CD4-positive, CD25-positive, alpha-beta regulatory T cell (primary cell): Measurements from ENCODE around the gene TBL1X. TPM values are rescaled to one million over a fixed set of nuclear protein-coding genes. Genes with fewer than 3 reads are reported as not detected.

Source experiments
- ATAC-seq, 2 donors: fragments of 150-1000 bp; cut with Tn5 transposase; one replicate each; pipeline ENCODE4 v1.10.0; 2021; ENCODE audit warnings: low read depth in 2 of 2, moderate number of reproducible peaks in 2 of 2, moderate library complexity in 1 of 2
- DNase-seq, 3 donors: peaks; one replicate each; pipeline versions ENCODE4 v3.0.0 to v3.0.0-alpha.2; 2012 to 2022; ENCODE audit warnings: mixed read lengths in 1 of 3
- H3K27ac ChIP-seq: one replicate; pipeline ENCODE4 v1.7.0; 2013; ENCODE audit warnings: mild to moderate bottlenecking, low read length; ENCODE audit not compliant: insufficient read depth, poor library complexity, severe bottlenecking
- H3K27me3 ChIP-seq: one replicate; pipeline ENCODE4 v1.7.0; 2013; ENCODE audit warnings: low read length; ENCODE audit not compliant: control insufficient read depth, insufficient read depth
- H3K36me3 ChIP-seq: one replicate; pipeline ENCODE4 v1.7.0; 2013; ENCODE audit warnings: mild to moderate bottlenecking, low read length, moderate library complexity; ENCODE audit not compliant: control insufficient read depth, insufficient read depth
- H3K4me1 ChIP-seq: 2 replicates; pipeline ENCODE4 v1.7.0; 2013; ENCODE audit warnings: mild to moderate bottlenecking, low read length; ENCODE audit not compliant: insufficient read depth, control insufficient read depth, poor library complexity, severe bottlenecking
- H3K4me3 ChIP-seq: one replicate; pipeline ENCODE4 v1.7.0; 2013; ENCODE audit warnings: low read depth, mild to moderate bottlenecking, low read length, moderate library complexity
- H3K9me3 ChIP-seq, 2 experiments: 1 replicate in 1 of 2; 2 replicates in 1 of 2; pipeline ENCODE4 v1.7.0; 2013; ENCODE audit warnings: low read length in 2 of 2, mild to moderate bottlenecking in 1 of 2, moderate library complexity in 1 of 2; ENCODE audit not compliant: control insufficient read depth in 2 of 2
- H3K27ac Mint-ChIP-seq, 3 donors: one replicate each; pipeline ENCODE4 v1.8.0; 2020 to 2022; ENCODE audit warnings: mild to moderate bottlenecking in 3 of 3, mixed read lengths in 3 of 3, moderate library complexity in 2 of 3
- H3K27me3 Mint-ChIP-seq: one replicate; pipeline ENCODE4 v1.8.0; 2022; ENCODE audit warnings: mild to moderate bottlenecking, mixed read lengths
- H3K36me3 Mint-ChIP-seq: one replicate; pipeline ENCODE4 v1.8.0; 2020; ENCODE audit warnings: mixed read lengths
- H3K4me1 Mint-ChIP-seq, 4 donors: one replicate each; pipeline ENCODE4 v1.8.0; 2020 to 2022; ENCODE audit warnings: mixed read lengths in 4 of 4, mild to moderate bottlenecking in 1 of 4
- H3K4me3 Mint-ChIP-seq, 4 donors: one replicate each; pipeline ENCODE4 v1.8.0; 2020 to 2022; ENCODE audit warnings: mild to moderate bottlenecking in 4 of 4, mixed read lengths in 4 of 4, moderate library complexity in 3 of 4
- H3K9me3 Mint-ChIP-seq, 7 donors: one replicate each; pipeline ENCODE4 v1.8.0; 2020 to 2022; ENCODE audit warnings: mixed read lengths in 7 of 7, mild to moderate bottlenecking in 3 of 7, moderate library complexity in 2 of 7
- polyA plus RNA-seq, 4 donors: library from polyadenylated mRNA; unstranded; fragments of 300-500 nt; fragmentation: Illumina TruSeq; gene quantifications; one replicate each; pipeline ENCODE4 v1.2.3, GENCODE V29; 2021
- total RNA-seq: library from RNA; stranded (reverse); gene quantifications from one replicate; pipeline ENCODE4 v1.2.3, GENCODE V29; 2022

The TBL1X gene
- total and polyA plus RNA-seq, 5 donors from 2014 or later: 6.7 to 23.4 (median 14.5) TPM

DNA sequence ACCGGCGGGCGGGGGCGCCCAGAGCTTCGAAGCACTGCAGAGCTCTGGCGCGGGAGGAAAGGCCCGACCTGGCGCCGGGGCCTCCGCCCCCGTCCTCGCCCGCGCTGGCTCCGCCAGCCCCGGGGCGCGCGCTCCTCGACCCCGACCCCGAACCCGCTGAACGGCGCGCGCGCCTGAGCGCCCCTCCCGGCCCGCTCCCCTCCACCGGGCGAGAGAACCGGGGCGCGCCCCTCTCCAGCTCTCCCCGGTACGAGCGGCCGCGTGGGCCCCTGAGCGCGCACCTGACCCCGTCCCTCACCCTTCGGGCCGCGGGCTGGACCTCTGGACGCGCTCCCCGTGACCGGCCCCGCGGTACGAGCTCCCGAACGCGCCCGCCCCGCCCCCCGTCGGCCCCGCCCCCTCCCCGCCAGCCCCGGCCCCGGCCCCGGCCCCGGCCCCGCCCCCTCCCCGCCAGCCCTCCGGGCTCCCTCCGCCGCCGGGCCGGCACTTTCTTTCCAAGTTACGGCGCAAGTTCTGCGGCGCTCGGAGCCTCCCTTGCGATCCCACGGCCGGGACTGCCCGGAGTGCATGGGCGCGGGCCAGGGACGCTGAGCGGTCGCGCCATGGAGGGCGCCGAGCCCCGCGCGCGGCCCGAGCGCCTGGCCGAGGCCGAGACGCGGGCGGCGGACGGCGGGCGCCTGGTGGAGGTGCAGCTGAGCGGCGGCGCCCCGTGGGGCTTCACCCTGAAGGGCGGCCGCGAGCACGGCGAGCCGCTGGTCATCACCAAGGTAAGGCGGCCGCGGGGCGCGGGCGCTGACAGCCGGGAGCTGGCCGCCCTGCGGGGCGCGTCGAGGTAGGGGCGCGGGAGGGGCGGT is 321.3 kb downstream of the TBL1X start, which contains the start of gene SHROOM2:
Gene SHROOM2 (plus strand): TSS at position 486 of the 854 bp plus-strand sequence. CDS start 117 bp downstream, at position 603.
- H3K27ac Mint-ChIP-seq: no peak within 1 kb of the TSS
- no peak within 1 kb of the TSS for H3K27ac ChIP-seq
- no peaks in the 10 kb centered on the region for H3K36me3 ChIP-seq
- no peaks in the 10 kb centered on the region for H3K9me3 ChIP-seq
- H3K4me3 Mint-ChIP-seq: peak within 1 kb of the TSS in 2 of 4 donors; percentile 39 to 59
- H3K4me3 ChIP-seq: no peak within 1 kb of the TSS
- peaks cover 32% of the 10 kb centered on the region for H3K27me3 Mint-ChIP-seq
- H3K36me3 Mint-ChIP-seq: no peaks in the 10 kb centered on the region
- peaks cover 0 to 2% (median 0%) of the 10 kb centered on the region in 7 donors for H3K9me3 Mint-ChIP-seq
- no peaks in the 10 kb centered on the region for H3K4me1 ChIP-seq
- no peak for DNase-seq
- no peak for ATAC-seq
- peaks cover 5% of the 10 kb centered on the region for H3K27me3 ChIP-seq
- peaks cover 0 to 6% (median 0%) of the 10 kb centered on the region in 4 donors for H3K4me1 Mint-ChIP-seq

DNA sequence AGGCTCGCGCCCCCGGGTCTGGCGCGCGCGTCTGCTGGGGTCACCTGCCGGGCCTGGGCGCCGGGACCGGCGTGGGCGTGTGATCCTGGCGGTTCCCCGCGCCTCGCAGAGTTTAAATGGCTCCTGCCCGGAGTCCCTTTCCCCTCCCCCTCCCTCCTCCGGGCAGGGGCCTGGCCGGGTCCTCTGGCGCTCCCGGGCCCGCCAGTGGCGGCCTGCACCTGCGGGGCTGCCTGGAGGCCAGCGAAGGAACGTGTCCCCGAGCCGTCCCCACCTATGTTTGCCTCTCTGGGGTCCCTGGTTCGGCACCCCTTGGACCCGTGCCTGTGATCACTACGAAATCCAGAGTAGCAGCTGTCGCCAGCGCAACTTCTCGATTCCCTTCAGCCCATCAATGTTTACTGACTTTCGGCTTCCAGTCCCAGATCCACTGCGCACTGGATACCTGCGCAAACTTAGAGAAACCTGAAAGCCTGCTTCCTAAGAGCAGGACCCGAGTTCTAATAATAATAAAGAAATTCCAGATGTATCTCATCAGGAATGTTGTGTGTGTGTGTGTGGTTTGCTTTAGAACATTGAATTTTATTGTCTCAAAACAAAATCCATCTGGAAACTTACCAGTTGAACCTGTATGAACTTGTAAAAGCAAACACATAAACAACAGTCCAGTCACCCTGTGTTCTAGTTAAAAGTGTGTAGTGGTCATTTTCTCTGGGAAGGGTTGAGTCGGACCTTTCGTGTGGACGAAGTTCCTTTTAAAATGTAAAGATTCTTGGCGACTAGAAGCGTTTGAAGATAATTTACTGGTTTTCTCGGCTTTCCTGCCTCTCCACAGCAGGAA is 322.2 kb downstream of the TBL1X start:
- ATAC-seq (no peak), DNase-seq (no peak)
- Histone ChIP-seq H3K27me3 (peaks cover 5% of the 10 kb centered on the region), H3K9me3 (no peaks in the 10 kb centered on the region), H3K36me3 (no peaks in the 10 kb centered on the region), H3K4me3 (no peak overlapping the region), H3K27ac (no peak overlapping the region), H3K4me1 (no peaks in the 10 kb centered on the region)
- H3K27me3 Mint-ChIP-seq: peaks cover 32% of the 10 kb centered on the region
- H3K4me1 Mint-ChIP-seq: peaks cover 0 to 6% (median 0%) of the 10 kb centered on the region in 4 donors
- H3K27ac Mint-ChIP-seq: no peak overlapping the region
- peaks cover 0 to 2% (median 0%) of the 10 kb centered on the region in 7 donors for H3K9me3 Mint-ChIP-seq
- H3K36me3 Mint-ChIP-seq: no peaks in the 10 kb centered on the region
- H3K4me3 Mint-ChIP-seq: peak overlapping the region in 1 of 4 donors; percentile 59

DNA sequence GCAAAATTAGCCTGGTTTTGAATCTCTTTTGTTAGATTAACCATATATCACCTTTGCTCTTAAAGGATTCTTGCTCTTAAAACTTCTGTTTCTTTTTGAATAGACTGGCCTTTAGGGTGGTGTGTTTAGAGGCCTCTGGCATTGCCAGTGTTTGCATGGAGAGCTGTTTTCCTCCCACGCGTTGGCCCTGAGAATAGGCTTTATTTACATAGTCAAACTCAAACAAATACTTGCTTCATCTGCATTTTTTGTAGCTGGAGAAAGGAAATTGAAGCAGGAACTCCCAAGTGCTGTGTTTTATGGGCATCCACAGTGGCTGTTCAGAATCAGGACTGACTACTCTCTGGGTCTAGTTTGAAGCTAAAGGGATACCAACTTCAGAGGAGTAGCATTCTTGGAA is 324.1 kb downstream of the TBL1X start:
- H3K27me3 ChIP-seq: peaks cover 5% of the 10 kb centered on the region
- DNase-seq (no peak), ATAC-seq (no peak)
- H3K9me3 ChIP-seq: no peaks in the 10 kb centered on the region
- Mint-ChIP-seq H3K4me1 (peaks cover 0 to 5% (median 0%) of the 10 kb centered on the region in 4 donors), H3K27me3 (peaks cover 28% of the 10 kb centered on the region), H3K27ac (no peak overlapping the region), H3K4me3 (no peak overlapping the region), H3K9me3 (no peaks in the 10 kb centered on the region), H3K36me3 (no peaks in the 10 kb centered on the region)
- H3K27ac ChIP-seq: no peak overlapping the region
- no peak overlapping the region for H3K4me3 ChIP-seq
- no peaks in the 10 kb centered on the region for H3K4me1 ChIP-seq
- H3K36me3 ChIP-seq: no peaks in the 10 kb centered on the region

DNA sequence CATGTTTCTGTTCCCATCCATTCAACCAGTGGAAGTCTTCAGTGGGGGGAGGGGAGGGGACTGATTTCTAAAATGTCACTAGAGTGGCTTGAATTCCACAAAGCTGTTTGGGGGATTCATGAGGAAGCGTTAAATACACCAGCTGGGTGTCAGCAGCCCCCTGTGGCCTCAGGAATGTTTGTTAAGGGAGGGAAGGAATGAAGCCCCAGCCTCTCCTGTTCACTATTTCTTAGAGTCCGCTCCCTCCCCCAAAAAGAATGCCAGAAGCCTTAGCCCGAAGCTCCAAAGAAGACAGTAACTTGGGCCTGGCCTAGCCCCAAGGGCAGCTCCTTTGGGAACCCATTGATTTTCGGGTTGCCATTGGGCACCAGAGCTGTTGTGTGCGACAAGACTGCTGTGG is 324.7 kb downstream of the TBL1X start:
- DNase-seq (no peak), ATAC-seq (no peak)
- Mint-ChIP-seq H3K4me1 (peaks cover 0 to 2% (median 0%) of the 10 kb centered on the region in 4 donors), H3K36me3 (no peaks in the 10 kb centered on the region), H3K4me3 (no peak overlapping the region), H3K9me3 (peaks cover 0 to under 1% (median 0%) of the 10 kb centered on the region in 7 donors), H3K27me3 (peaks cover 25% of the 10 kb centered on the region), H3K27ac (no peak overlapping the region)
- no peaks in the 10 kb centered on the region for H3K4me1 ChIP-seq
- H3K36me3 ChIP-seq: no peaks in the 10 kb centered on the region
- H3K27me3 ChIP-seq: peaks cover 5% of the 10 kb centered on the region
- H3K9me3 ChIP-seq: no peaks in the 10 kb centered on the region
- H3K27ac ChIP-seq: no peak overlapping the region
- H3K4me3 ChIP-seq: no peak overlapping the region
